GM12864 (cell line): ENCODE results near the gene SIGLEC1.

Experiments
- DNase-seq: peaks from one replicate; pipeline ENCODE4 v3.0.0-alpha.2; 2011; ENCODE audit warnings: low read depth
- H3K4me3 ChIP-seq: 2 replicates; pipeline ENCODE4 v1.5.1; 2011; ENCODE audit warnings: mild to moderate bottlenecking, low read depth, low read length, control low read depth
- CTCF ChIP-seq: IDR thresholded peaks from 2 replicates; pipeline ENCODE4 v1.5.1; 2011; ENCODE audit warnings: low read depth, mild to moderate bottlenecking, moderate library complexity, low read length, control low read depth, inconsistent platforms; ENCODE audit errors: missing control alignments

Gene SIGLEC1

DNA sequence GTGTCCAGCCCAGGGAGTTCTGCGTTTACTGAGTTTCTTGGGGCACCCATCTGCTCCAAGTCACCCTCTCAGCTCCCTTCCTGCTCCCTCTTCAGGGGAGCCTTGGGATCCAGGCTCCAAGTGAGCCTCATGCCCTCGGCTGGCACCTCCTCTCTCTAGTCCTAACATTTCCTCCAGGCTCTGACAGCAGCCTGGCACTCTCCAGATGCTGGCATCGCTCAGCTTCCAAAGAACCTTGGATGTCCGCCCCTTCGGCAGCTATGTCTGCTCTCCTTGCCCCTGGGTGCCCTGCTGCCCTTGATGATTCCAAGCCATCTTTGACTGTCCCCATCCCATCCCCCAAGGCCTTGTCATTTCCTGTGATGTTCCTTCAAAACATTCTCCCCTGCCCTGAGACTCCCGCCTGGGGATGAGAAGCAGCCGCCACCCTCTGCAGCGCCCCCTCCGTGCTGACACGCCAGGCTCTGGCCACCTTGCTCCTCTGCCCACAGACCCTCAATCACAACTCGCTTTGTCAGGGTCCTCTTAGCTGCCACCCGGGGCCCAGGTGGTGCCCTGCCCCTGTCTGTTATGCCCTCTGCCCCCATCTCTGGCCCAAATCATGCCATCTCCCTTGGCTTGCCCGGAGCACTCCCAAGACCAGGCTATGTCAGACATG is 42.6 kb downstream of the SIGLEC1 start:
- no peak overlapping the region for H3K4me3 ChIP-seq
- DNase-seq: no peak
- TF ChIP-seq CTCF: no peak

- DNase-seq: no peak
- TF ChIP-seq CTCF: no peak
- no peak overlapping the region for H3K4me3 ChIP-seq
Measured at GRCh38 chr20:3667434-3668037, 44.9 kb downstream of the SIGLEC1 start.

DNA sequence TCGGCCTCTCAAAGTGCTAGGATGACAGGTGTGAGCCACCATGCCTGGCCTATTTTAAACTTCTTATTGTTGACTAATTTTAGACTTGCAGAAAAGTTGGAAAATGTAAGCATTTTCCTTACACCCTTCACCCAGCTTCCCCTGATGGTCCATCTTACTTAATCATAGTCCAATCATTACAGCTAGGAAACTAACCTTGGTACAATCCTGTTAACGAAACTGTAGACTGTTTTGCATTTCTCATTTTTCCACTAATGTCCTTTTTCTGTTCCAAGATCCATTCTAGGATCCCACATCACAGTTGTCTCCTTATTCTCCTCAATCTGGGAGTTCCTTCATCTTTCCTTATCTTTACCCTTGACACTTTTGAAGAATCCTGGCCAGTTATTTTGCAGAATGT is 48.5 kb downstream of the SIGLEC1 start:
- TF ChIP-seq CTCF: no peak
- no peak for DNase-seq
- H3K4me3 ChIP-seq: no peak overlapping the region

- no peak for DNase-seq
- no peak within 1 kb of the TSS for H3K4me3 ChIP-seq
- no peak for TF ChIP-seq CTCF
Measured at GRCh38 chr20:3663031-3663701, 49.2 kb downstream of the SIGLEC1 start, which contains the start of gene GFRA4. Gene GFRA4, minus strand, starts transcription at chr20:3663399. Its CDS starts 0 bp downstream, at chr20:3663399.
